ENCODE measurements around the gene ILKAP.

- TF ChIP-seq PAX5 (IDR thresholded peaks at IDR 0.05; ENCODE audit: insufficient read depth, low read length, severe bottlenecking): no peak
- TF ChIP-seq TAF1 (IDR thresholded peaks at IDR 0.05; ENCODE audit: low read depth, low read length): no peak
Observed at GRCh38 chr2:238159661-238160205, 43.8 kb downstream of the ILKAP start.
